ENCODE data around the gene COL6A3.

Gene COL6A3

DNA sequence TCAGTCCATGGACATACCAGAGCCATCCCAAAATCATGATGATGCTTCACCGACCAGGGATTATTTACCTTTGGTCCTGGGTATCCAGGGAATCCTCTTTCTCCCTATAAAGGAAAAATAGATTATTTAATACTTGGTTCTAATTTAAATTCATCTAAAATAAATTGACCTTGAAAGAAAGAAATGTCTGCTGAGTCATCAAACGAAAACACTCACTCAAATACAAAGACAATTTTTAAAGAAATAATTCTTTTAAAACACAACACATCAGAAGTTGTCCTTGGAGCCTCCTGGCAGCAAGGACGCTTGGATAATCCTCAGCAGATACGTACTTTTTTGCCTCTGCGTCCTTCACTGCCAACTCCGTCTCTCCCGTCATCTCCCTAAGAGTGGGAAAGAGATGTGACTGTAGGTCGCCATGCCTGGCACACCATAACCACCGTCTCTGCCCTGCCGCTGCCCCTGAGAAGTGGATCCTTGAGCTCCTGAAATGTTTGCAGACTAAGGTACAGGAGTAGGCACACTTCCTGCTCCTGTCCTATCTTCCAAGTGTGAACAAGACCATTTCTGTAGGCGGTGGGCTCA, 65.6 kb downstream of the COL6A3 start:
- H3K79me2 ChIP-seq (ENCODE audit: control insufficient read depth, insufficient read depth, low read length, unreplicated experiment): peaks cover 49% of the 10 kb centered on the region
- H3K36me3 ChIP-seq (ENCODE audit: insufficient read depth, low read length): peaks cover 96% of the 10 kb centered on the region
- H3K27me3 ChIP-seq (ENCODE audit: insufficient read depth, low read length): no peaks in the 10 kb centered on the region
- no peak overlapping the region for H3K4me3 ChIP-seq (ENCODE audit: low read depth, low read length)
- H3K27ac ChIP-seq (ENCODE audit: low read depth, low read length): peak overlapping the region; percentile 68
- no peak overlapping the region for H2AFZ ChIP-seq (ENCODE audit: low read length, unreplicated experiment)
- H3K4me1 ChIP-seq (ENCODE audit: control insufficient read depth, insufficient read depth, low read length, unreplicated experiment): peaks cover 54% of the 10 kb centered on the region

DNA sequence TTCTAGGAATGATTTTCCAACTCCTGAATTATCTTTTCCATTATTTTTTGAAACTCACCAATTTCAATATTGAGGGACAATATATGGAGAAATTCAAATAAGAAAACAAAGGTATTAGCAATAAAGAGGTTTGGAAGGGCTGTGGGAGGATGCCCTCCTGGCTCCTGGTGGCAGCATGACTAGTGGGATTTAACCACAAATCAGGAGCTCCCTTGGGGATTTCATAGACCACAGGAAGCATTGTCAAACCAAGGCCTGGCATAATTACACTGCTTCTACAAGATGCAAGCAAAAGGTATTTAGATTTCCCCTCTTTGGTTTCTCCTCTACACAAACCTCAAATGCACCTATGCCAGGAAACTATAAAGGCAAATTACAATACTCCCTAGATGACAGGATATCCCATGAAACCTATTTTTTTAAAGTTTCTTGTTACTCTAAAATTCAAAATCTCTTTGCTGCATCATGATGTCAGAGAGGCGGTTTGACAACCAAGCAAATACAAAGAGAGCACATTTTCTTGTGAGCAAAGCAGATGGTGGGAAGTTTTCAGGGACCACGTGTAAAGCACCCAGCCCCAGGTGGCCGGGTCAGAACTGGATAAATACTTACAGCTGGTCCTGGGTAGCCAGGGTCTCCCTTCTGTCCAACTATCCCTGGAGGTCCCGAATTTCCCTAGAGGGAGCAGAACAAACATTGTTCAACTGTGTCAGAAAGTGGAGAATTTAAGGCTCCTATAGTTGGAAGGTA, 67.9 kb downstream of the COL6A3 start:
- H3K4me3 ChIP-seq (ENCODE audit: low read depth, low read length): no peak overlapping the region
- H2AFZ ChIP-seq (ENCODE audit: low read length, unreplicated experiment): no peak overlapping the region
- H3K36me3 ChIP-seq (ENCODE audit: insufficient read depth, low read length): peaks cover 90% of the 10 kb centered on the region
- peaks cover 54% of the 10 kb centered on the region for H3K4me1 ChIP-seq (ENCODE audit: control insufficient read depth, insufficient read depth, low read length, unreplicated experiment)
- H3K79me2 ChIP-seq (ENCODE audit: control insufficient read depth, insufficient read depth, low read length, unreplicated experiment): peaks cover 45% of the 10 kb centered on the region
- H3K27ac ChIP-seq (ENCODE audit: low read depth, low read length): peak overlapping the region; percentile 68
- H3K27me3 ChIP-seq (ENCODE audit: insufficient read depth, low read length): no peaks in the 10 kb centered on the region

DNA sequence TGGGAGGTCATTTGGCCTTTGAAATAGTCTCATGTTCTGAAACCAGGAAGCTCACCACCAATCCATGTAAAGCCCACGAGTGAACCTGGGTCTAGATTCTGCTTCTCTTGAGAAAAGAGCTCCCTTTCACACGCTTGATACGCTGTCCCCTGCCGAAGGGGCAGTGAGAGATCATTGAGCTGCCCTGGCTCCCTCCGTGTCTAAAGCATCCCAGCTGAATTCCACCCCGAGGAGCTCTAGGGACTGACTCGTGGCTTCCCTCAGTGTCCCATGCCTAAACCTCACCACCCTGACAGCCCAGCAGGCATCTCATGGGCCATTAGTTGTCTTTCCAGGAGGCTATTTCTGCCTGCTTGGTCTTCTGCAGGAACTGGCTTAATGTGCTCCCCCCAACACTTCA, 68.6 kb downstream of the COL6A3 start:
- H3K27me3 ChIP-seq (ENCODE audit: insufficient read depth, low read length): no peaks in the 10 kb centered on the region
- H3K4me3 ChIP-seq (ENCODE audit: low read depth, low read length): no peak overlapping the region
- H3K36me3 ChIP-seq (ENCODE audit: insufficient read depth, low read length): peaks cover 89% of the 10 kb centered on the region
- peaks cover 45% of the 10 kb centered on the region for H3K79me2 ChIP-seq (ENCODE audit: control insufficient read depth, insufficient read depth, low read length, unreplicated experiment)
- peak overlapping the region; percentile 68 for H3K27ac ChIP-seq (ENCODE audit: low read depth, low read length)
- peaks cover 50% of the 10 kb centered on the region for H3K4me1 ChIP-seq (ENCODE audit: control insufficient read depth, insufficient read depth, low read length, unreplicated experiment)
- H2AFZ ChIP-seq (ENCODE audit: low read length, unreplicated experiment): no peak overlapping the region

DNA sequence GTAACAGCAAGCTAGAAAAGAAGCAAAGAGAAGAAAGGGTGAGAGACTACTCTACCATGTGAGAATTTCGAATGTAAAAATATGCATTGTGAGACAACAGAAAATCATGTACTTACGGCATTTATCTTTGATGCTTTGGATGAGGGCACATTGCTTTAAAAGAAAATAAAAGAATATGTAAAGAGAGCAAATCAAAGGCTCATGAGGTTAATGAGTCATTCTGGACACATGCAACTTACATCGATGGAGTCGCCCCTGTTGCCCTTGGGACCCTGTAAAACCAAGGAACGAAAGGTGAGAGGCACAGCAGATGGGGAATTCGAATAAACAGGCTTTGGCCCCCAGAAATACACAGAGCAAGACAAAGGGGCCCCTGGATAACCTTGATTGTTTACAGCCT, 69.0 kb downstream of the COL6A3 start:
- H2AFZ ChIP-seq (ENCODE audit: low read length, unreplicated experiment): no peak overlapping the region
- peaks cover 45% of the 10 kb centered on the region for H3K79me2 ChIP-seq (ENCODE audit: control insufficient read depth, insufficient read depth, low read length, unreplicated experiment)
- H3K4me3 ChIP-seq (ENCODE audit: low read depth, low read length): no peak overlapping the region
- peaks cover 89% of the 10 kb centered on the region for H3K36me3 ChIP-seq (ENCODE audit: insufficient read depth, low read length)
- H3K4me1 ChIP-seq (ENCODE audit: control insufficient read depth, insufficient read depth, low read length, unreplicated experiment): peaks cover 47% of the 10 kb centered on the region
- no peaks in the 10 kb centered on the region for H3K27me3 ChIP-seq (ENCODE audit: insufficient read depth, low read length)
- H3K27ac ChIP-seq (ENCODE audit: low read depth, low read length): peak overlapping the region; percentile 68

DNA sequence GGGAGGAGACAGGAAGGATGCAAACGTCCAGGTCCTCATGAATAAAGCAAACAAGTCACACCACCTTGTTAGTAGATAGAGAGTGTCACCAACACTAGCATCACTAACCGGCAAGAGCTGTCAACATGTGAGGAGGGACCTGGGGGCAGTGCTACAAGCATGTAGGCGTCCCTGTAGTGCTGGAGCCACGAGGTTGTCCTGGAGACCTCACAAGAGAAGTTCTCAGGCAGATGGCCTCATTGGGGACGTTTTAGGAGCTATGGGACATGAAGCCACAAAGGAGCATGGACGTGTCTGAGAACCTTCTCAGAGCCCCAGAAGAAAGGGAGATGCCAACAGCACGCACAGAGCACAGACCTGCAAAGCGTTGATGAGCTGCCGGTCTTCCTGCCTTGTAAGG, 70.0 kb downstream of the COL6A3 start:
- no peaks in the 10 kb centered on the region for H3K27me3 ChIP-seq (ENCODE audit: insufficient read depth, low read length)
- H2AFZ ChIP-seq (ENCODE audit: low read length, unreplicated experiment): no peak overlapping the region
- H3K4me1 ChIP-seq (ENCODE audit: control insufficient read depth, insufficient read depth, low read length, unreplicated experiment): peaks cover 45% of the 10 kb centered on the region
- peaks cover 50% of the 10 kb centered on the region for H3K79me2 ChIP-seq (ENCODE audit: control insufficient read depth, insufficient read depth, low read length, unreplicated experiment)
- peaks cover 89% of the 10 kb centered on the region for H3K36me3 ChIP-seq (ENCODE audit: insufficient read depth, low read length)
- peak overlapping the region; percentile 68 for H3K27ac ChIP-seq (ENCODE audit: low read depth, low read length)
- no peak overlapping the region for H3K4me3 ChIP-seq (ENCODE audit: low read depth, low read length)

DNA sequence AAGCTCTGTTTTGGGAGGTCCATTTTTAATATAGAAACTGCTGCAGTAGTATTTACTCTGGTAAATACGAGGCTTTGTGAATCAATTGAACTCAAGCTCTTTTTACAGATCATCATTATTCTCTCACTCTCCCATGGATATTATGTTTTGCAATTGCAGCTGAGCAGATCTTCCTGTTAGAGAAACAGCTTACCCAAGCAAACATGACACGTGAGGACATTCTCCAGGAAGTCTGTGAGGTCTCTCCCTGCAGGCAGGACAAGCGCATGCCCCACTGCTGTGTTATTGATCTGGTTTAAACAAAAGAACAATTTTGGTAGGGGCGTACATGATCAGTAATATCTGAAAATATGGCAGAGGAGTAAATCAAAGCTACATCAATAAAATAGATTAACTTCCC, 72.1 kb downstream of the COL6A3 start:
- Histone ChIP-seq H3K79me2 (ENCODE audit: control insufficient read depth, insufficient read depth, low read length, unreplicated experiment) (peaks cover 58% of the 10 kb centered on the region), H3K4me1 (ENCODE audit: control insufficient read depth, insufficient read depth, low read length, unreplicated experiment) (peaks cover 25% of the 10 kb centered on the region), H3K27ac (ENCODE audit: low read depth, low read length) (peak overlapping the region; percentile 13), H2AFZ (ENCODE audit: low read length, unreplicated experiment) (no peak overlapping the region), H3K27me3 (ENCODE audit: insufficient read depth, low read length) (no peaks in the 10 kb centered on the region), H3K36me3 (ENCODE audit: insufficient read depth, low read length) (peaks cover 91% of the 10 kb centered on the region), H3K4me3 (ENCODE audit: low read depth, low read length) (no peak overlapping the region)

DNA sequence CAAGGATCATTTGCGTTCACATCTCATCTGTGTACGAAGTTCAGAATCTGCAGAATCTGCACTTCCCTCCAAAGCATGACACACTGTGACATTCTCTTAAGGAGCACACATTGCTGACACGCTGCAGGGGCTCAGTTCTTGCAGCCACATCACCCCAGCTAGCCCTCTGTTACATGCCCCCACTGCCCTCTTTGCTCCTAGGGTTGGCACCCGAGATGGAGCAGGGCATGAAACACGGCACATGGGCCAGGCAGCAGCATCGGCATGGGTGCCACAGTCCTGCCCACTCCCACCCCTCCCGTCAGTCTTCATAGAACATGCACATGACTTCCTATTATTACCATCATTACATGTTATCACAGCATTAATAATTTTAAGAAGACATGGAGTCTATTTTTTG, 76.4 kb downstream of the COL6A3 start:
- Histone ChIP-seq H3K36me3 (ENCODE audit: insufficient read depth, low read length) (peaks cover 96% of the 10 kb centered on the region), H3K27ac (ENCODE audit: low read depth, low read length) (no peak overlapping the region; the same call in 1 of the 2 replicates), H3K27me3 (ENCODE audit: insufficient read depth, low read length) (no peaks in the 10 kb centered on the region), H3K79me2 (ENCODE audit: control insufficient read depth, insufficient read depth, low read length, unreplicated experiment) (peaks cover 49% of the 10 kb centered on the region), H3K4me1 (ENCODE audit: control insufficient read depth, insufficient read depth, low read length, unreplicated experiment) (peaks cover 12% of the 10 kb centered on the region), H2AFZ (ENCODE audit: low read length, unreplicated experiment) (no peak overlapping the region), H3K4me3 (ENCODE audit: low read depth, low read length) (no peak overlapping the region)

DNA sequence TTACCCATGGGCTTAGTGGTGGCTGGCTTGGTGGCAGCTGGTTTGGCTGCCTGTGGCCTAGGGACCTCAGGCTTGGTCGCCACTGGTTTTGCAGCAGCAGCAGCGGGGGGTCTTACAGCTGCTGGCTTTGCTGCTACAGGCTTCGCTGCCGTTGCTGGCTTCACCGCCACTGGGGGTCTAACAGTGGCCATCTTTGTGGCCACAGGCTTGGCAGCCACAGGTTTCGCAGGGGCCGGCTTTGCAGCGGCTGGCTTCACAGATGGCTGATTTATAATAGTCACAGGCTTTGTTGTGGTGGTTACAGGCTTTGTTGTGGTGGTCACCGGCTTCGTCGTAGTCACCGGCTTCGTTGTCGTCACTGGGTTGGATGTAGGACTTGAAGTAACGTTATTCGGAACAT, 77.8 kb downstream of the COL6A3 start:
- Histone ChIP-seq H2AFZ (ENCODE audit: low read length, unreplicated experiment) (no peak overlapping the region), H3K4me1 (ENCODE audit: control insufficient read depth, insufficient read depth, low read length, unreplicated experiment) (peaks cover 18% of the 10 kb centered on the region), H3K27ac (ENCODE audit: low read depth, low read length) (peak overlapping the region; percentile 71), H3K79me2 (ENCODE audit: control insufficient read depth, insufficient read depth, low read length, unreplicated experiment) (peaks cover 48% of the 10 kb centered on the region), H3K27me3 (ENCODE audit: insufficient read depth, low read length) (no peaks in the 10 kb centered on the region), H3K4me3 (ENCODE audit: low read depth, low read length) (no peak overlapping the region), H3K36me3 (ENCODE audit: insufficient read depth, low read length) (peaks cover 96% of the 10 kb centered on the region)

DNA sequence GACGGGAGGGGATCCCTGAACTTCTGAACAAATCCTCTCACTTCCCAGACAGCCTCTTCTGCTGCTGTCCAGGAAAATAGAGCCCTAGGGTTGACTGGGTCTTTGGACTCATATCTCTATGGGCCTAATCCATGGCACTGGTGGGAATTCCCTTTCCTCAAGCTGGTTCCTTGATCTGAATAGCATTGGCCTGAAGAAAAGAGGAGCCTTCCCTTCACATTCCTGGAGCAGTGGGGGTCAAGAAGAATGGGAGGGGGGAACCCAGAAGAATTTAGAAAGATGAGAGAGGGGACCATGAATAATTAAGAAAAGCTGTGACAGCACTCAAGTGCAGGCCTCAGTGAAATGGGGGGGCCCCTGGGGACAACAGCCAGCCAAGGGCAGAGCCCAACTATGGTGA, 80.2 kb downstream of the COL6A3 start:
- Histone ChIP-seq H3K4me1 (ENCODE audit: control insufficient read depth, insufficient read depth, low read length, unreplicated experiment) (peaks cover 21% of the 10 kb centered on the region), H3K27me3 (ENCODE audit: insufficient read depth, low read length) (no peaks in the 10 kb centered on the region), H3K36me3 (ENCODE audit: insufficient read depth, low read length) (peaks cover 92% of the 10 kb centered on the region), H3K79me2 (ENCODE audit: control insufficient read depth, insufficient read depth, low read length, unreplicated experiment) (peaks cover 36% of the 10 kb centered on the region), H3K4me3 (ENCODE audit: low read depth, low read length) (no peak overlapping the region), H2AFZ (ENCODE audit: low read length, unreplicated experiment) (no peak overlapping the region), H3K27ac (ENCODE audit: low read depth, low read length) (peak overlapping the region; percentile 71)

DNA sequence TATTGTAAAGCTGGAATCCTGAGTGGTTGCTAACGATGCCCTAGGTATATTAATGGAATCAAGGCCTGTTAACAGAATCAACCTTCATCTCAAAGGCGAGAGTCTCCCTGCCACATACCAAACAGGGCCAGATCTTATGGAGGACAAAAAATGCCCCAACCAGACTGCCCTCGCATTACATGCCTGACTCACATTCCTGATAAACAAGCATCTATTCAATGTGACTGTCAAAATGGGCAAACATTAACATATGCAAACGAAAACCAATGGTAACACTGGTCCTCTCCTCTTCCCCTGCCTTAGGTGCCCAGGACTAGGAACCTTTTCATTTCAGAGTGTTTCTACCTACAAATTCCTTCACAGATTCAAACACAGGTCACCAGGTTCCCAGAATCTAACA, 83.4 kb downstream of the COL6A3 start:
- peaks cover 91% of the 10 kb centered on the region for H3K36me3 ChIP-seq (ENCODE audit: insufficient read depth, low read length)
- no peak overlapping the region for H2AFZ ChIP-seq (ENCODE audit: low read length, unreplicated experiment)
- no peak overlapping the region for H3K4me3 ChIP-seq (ENCODE audit: low read depth, low read length)
- H3K4me1 ChIP-seq (ENCODE audit: control insufficient read depth, insufficient read depth, low read length, unreplicated experiment): peaks cover 50% of the 10 kb centered on the region
- no peaks in the 10 kb centered on the region for H3K27me3 ChIP-seq (ENCODE audit: insufficient read depth, low read length)
- peak overlapping the region; percentile 77 for H3K27ac ChIP-seq (ENCODE audit: low read depth, low read length)
- H3K79me2 ChIP-seq (ENCODE audit: control insufficient read depth, insufficient read depth, low read length, unreplicated experiment): peaks cover 17% of the 10 kb centered on the region
